Effector CD4-positive, alpha-beta T cell (primary cell): ENCODE results near the gene THY1. TPM values are rescaled to one million over a fixed set of nuclear protein-coding genes. Genes with fewer than 3 reads are reported as not detected.
"Not testable (repeated sequence)": the region's sequence is repeated elsewhere in the genome, so short reads cannot be mapped to it uniquely, and the experiment has no call there.

Source experiments
- DNase-seq: peaks from one replicate; pipeline ENCODE4 v3.0.0-alpha.2; 2020
- total RNA-seq: gene quantifications from one replicate; lab custom pipeline; 2026; lab: John Stamatoyannopoulos, UW

The THY1 gene
- not detected for total RNA-seq

- DNase-seq, result no peak
These were observed at the start of gene THY1 for GRCh38 chr11:119422809-119423508. Gene THY1, minus strand, starts transcription at chr11:119423172. Its CDS starts 2,267 bp downstream, at chr11:119420905.

- no peak for DNase-seq
These were observed 49.3 kb upstream of the THY1 start for GRCh38 chr11:119472186-119472855.

DNA sequence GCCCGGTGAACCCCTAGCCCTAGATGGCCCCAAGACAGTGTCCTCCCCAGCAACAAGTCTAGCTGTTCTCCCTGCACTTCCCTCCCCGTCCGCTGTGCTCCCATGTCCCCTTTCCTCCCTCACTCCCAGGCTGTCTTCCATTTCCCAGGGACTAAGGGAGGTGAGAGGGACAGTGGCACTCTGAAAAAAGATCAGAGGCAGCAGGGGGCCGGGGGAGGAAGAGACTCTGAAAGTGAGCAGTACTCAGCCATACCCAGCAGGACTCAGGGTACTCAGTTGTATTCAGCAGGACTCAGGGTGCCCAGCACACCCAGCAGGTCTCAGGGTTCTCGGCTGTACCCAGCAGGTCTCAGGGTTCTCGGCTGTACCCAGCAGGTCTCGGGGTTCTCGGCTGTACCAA, 48.4 kb upstream of the THY1 start:
- DNase-seq, result no peak

DNA sequence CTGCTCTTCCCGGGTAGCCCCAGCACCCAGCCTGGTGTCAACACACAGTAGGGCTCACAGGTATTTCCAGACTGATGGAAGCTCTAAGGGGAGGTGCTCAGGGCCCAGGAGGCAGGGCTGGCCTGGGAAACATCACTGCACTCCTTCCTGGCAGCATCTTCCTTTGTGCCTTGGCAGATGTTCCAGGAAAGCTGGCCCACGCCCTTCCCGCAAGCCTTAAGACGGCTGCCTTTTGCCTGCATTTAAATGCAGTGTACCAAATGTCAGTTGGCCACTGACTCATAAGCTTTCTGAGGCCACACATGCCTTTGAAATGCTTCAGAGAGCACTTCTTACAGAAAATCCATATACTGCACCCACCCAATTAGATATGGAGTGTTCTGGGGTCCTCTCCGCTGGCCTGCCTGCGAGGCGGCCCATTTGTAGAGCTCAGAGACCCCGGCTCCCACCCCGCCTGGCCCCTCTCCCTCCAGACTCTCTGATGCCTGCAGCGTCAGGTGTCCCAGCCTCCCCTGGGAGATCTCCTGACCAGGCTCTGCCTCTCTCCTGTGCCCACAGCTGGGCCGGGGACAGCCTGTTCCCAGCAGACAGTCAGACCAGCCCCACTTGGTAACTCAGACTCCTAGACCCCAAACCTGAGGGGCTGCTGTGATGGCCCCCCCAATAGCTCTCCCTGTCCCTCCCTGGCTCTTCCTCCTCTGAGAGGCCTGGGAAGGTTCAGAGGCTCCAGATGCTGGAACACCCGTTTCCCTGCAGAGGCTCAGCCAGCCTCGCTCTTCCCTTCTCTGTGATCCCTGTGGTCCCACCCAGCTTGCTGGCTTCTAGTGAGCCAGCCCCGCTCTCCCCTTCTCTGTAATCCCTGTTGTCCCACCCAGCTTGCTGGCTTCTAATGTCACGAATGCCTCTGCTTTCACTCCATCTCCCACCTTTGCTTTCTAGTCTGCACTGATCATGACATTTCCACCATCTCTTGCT, 47.6 kb upstream of the THY1 start:
- DNase-seq, result no peak

- DNase-seq, result no peak
These were observed 46.5 kb upstream of the THY1 start for GRCh38 chr11:119469506-119469905.

DNA sequence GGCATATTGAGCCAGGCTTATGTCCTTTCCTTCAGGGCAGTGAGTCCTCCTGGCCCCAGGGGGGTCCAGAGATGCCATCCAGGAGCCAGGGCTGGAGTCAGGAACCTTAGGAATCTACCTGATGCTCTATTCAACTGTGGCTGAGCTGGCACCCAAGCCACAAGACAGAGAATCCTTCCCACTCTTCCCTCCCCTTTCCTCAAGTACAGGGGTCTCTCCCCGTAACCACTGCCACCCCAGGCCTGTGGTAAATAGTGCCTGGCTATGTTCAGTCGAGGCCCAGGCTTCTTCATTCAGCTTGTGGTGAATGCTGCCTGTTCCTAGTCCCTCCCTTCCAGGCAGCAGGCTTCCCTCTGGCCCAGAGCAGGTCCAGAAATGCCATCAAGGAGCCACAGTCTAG, 45.5 kb upstream of the THY1 start:
- no peak for DNase-seq

DNA sequence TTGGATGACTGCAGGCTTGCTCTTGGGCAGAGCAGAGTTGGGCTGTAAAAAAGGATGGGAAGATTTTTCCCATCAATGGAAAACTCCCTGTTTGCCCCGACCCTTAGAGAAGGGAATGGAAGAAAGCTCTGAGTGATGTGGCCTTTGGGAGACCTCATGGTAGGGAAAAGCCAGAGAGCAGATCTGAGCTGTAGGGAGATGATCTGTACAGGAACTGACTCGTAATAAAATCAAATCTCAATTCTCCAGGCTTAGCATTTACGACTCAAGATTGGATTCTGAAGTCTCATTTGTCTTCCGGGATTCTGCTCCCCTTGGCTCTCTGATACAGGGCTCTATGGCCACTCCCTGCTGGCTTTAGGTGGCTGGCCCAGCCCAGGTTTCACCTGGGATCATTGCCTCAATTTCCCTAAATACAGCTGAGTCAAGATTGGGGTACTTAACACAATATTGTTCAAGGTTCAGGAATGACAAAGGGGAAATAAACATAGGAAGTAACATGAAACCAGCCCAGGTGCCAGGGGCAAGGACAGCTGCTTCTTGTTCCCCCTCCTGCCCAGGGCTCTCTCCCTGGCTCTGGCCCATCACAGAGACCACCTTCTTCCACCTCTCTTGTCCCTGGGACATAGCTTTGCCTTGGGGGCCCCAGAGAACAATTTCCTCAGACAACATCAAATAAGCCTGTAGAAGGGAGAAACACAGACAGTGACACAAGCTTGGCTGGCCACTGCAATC, 38.4 kb upstream of the THY1 start:
- no peak for DNase-seq

GRCh38 chr11:119460582-119460981, 37.6 kb upstream of the THY1 start:
- DNase-seq, result no peak

DNA sequence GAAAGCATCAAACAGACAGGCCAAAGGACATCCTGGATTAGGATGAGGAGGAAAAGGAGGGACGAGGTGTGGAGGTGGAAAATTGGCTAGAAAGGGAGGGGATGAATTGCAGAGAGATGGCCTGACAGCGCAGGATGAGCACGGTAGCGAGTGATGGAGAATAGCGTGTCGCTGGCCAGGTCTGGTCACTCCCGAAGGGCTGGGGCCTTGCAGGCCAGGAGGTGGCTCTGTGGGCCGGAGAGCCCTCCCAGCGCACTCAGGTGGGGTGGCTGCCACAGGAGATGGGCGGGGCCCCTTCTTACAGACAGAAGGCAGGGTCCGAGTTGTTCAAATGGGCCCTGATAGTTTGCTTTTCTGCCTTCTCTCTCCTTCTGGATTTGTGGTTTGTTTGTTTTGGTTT, 37.1 kb upstream of the THY1 start:
- DNase-seq, result no peak

GRCh38 chr11:119459293-119459976, 36.5 kb upstream of the THY1 start:
- no peak for DNase-seq

- not testable (repeated sequence) for DNase-seq
These were observed 32.7 kb upstream of the THY1 start for GRCh38 chr11:119455708-119456107.

DNA sequence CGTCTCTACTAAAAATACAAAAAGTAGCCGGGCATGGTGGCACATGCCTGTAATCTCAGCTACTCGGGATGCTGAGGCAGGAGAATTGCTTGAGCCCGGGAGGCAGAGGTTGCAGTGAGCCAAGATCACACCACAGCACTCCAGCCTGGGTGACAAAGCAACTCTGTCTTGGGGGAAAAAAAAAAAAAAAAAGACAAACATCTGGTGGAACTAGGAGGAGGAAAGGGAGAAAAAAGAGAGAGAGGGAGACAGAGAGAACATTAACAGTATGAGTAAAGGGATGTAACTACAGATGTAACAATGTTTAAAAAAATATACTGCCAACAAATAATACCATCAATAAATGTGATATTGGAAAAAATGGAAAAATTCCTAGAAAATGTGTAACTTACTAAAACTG, 32.3 kb upstream of the THY1 start:
- DNase-seq, result not testable (repeated sequence)

- DNase-seq, result no peak
These were observed 30.9 kb upstream of the THY1 start for GRCh38 chr11:119453881-119454280.

DNA sequence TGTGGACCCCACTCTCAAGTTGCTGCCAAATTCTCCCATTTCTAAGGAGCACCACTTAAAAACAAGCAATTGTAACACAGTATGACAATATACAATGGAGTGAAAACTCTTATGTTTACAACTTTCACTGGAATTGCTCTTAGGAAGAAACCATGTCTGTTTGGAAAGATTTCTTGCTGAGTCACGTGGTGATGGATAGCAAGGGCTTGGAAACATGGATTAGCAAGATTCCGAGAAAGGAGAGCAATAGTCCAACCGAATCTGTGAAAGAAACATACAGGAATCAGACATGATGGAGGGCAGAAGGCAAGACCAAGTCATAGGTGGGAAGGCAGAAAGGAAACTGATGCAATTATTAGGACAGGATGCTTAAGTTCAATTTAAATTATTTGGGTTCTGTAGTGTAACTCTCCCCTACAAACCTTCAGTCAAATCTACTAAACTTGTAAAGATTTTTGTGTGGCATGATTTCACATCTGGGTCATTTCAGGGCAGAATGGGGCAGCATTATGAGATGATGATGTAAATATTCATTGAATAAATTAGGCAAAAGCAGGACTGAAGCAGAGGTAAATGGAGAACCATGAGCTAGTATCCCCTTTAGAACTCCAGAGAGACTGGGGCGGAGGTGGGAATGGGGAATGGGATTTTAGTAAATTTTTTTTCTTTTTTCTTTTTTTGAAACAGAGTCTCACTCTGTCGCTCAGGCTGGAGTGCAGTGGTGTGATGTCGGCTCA, 27.8 kb upstream of the THY1 start:
- DNase-seq, result no peak

DNA sequence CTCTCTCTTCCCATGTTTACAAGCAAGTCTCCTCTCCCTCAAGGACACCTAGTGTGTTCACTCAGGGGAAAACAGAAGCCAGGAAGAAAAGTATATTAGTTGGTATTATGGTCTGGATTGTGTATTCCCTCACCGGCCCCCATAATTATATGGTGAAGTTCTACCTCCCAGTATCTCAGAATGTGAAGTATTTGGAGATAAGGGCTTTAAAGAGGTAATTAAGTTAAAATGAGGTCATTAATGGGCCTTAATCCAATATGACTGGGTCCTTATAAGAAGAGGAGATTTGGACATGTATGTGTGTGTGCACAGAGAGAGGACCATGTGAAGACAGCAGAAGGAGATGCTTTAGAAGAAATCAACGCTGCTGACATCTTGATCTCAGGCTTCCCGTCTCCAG, 26.5 kb upstream of the THY1 start:
- no peak for DNase-seq

- no peak for DNase-seq
These were observed 25.4 kb upstream of the THY1 start for GRCh38 chr11:119448380-119448779.

GRCh38 chr11:119447664-119448242, 24.8 kb upstream of the THY1 start:
- DNase-seq, result no peak

- DNase-seq, result no peak
These were observed 24.1 kb upstream of the THY1 start for GRCh38 chr11:119446871-119447663.

GRCh38 chr11:119446434-119446833, 23.5 kb upstream of the THY1 start:
- no peak for DNase-seq

- DNase-seq, result no peak
These were observed 22.9 kb upstream of the THY1 start for GRCh38 chr11:119445850-119446249.
